GM12878 (cell line): ENCODE results near the gene COL1A1. TPM values are rescaled to one million over a fixed set of nuclear protein-coding genes. Genes with fewer than 3 reads are reported as not detected.

Source experiments
- ATAC-seq: fragments of 200-7000 bp; cut with Tn5 transposase; 3 replicates; pipeline ENCODE4 v1.9.1; 2020; ENCODE audit warnings: mild to moderate bottlenecking, moderate library complexity
- BruUV-seq: library from RNA; stranded (reverse); fragments of 400-500 nt; replicated peaks from 2 replicates; lab custom pipeline; 2021; lab: Mats Ljungman, UMichigan
- CTCF ChIA-PET: fragments of 300-600 bp; sonication (Branson Sonifier 250); formaldehyde crosslinking; extraction: SDS; loops from one replicate; lab custom pipeline; 2021; ENCODE audit warnings: inconsistent platforms; lab: Yijun Ruan, JAX
- POLR2A ChIA-PET: fragments of 350-600 bp; formaldehyde crosslinking; extraction: SDS; loops from one replicate; lab custom pipeline; 2021; ENCODE audit warnings: inconsistent platforms; lab: Charles Lee
- RAD21 ChIA-PET: fragments of 300-600 bp; sonication (Branson Sonifier 250); formaldehyde crosslinking; loops from one replicate; lab custom pipeline; 2023; ENCODE audit warnings: antibody characterized with exemption; ENCODE audit not compliant: unreplicated experiment; lab: Charles Lee
- SMC1A ChIA-PET: fragments of 300-600 bp; sonication (Branson Sonifier 250); formaldehyde crosslinking; loops from one replicate; lab custom pipeline; 2023; ENCODE audit not compliant: unreplicated experiment, uncharacterized antibody; lab: Charles Lee
- DNase-seq: peaks from one replicate; pipeline ENCODE4 v3.0.0-alpha.2; 2011; ENCODE audit warnings: low read depth, low spot score
- FAIRE-seq: peaks from 3 replicates; lab custom pipeline; 2011; peaks lifted over from hg19 to GRCh38; lab: Jason Lieb, UNC
- H2AFZ ChIP-seq: 2 replicates; pipeline ENCODE4 v1.6.0; 2011; ENCODE audit warnings: low read depth, low read length, control low read depth; ENCODE audit not compliant: control insufficient read depth
- H3K27ac ChIP-seq: 2 replicates; pipeline ENCODE4 v1.5.1; 2011; ENCODE audit warnings: control low read depth; ENCODE audit not compliant: control insufficient read depth, insufficient read depth
- H3K27me3 ChIP-seq, 2 experiments: replicated peaks in 1 of 2; 2 replicates each; pipeline versions ENCODE4 v1.6.0 to v1.6.1; 2011; ENCODE audit warnings: low read length in 1 of 2; ENCODE audit not compliant: control insufficient read depth in 2 of 2, insufficient read depth in 2 of 2
- H3K36me3 ChIP-seq, 2 experiments: 2 replicates each; pipeline ENCODE4 v1.5.1; 2011; ENCODE audit warnings: low read length in 1 of 2; ENCODE audit not compliant: control insufficient read depth in 2 of 2, insufficient read depth in 2 of 2
- H3K4me1 ChIP-seq: 2 replicates; pipeline ENCODE4 v1.6.1; 2011; ENCODE audit warnings: mild to moderate bottlenecking, low read length, moderate library complexity, mixed read lengths; ENCODE audit not compliant: control insufficient read depth, insufficient read depth
- H3K4me2 ChIP-seq: 2 replicates; pipeline ENCODE4 v1.6.0; 2011; ENCODE audit warnings: control low read depth; ENCODE audit not compliant: control insufficient read depth, insufficient read depth
- H3K4me3 ChIP-seq: fragments of 200-600 bp; sonication (generic); 2 replicates; pipeline ENCODE4 v1.5.1; 2016
- H3K79me2 ChIP-seq: 2 replicates; pipeline ENCODE4 v1.6.0; 2011; ENCODE audit warnings: low read length; ENCODE audit not compliant: control insufficient read depth, insufficient read depth
- H3K9ac ChIP-seq: 2 replicates; pipeline ENCODE4 v1.8.0; 2011; ENCODE audit warnings: low read length, control low read depth, mixed read lengths; ENCODE audit not compliant: control insufficient read depth, insufficient read depth
- H3K9me3 ChIP-seq: replicated peaks from 3 replicates; pipeline ENCODE4 v1.5.1; 2011; ENCODE audit warnings: mild to moderate bottlenecking, low read length; ENCODE audit not compliant: control insufficient read depth, insufficient read depth
- H4K20me1 ChIP-seq: 2 replicates; pipeline ENCODE4 v1.6.0; 2011; ENCODE audit not compliant: control insufficient read depth, insufficient read depth
- ATF3 ChIP-seq: IDR thresholded peaks from 2 replicates; pipeline ENCODE4 v1.6.1; 2011; ENCODE audit warnings: low read depth, mild to moderate bottlenecking, low read length, moderate library complexity, borderline replicate concordance; ENCODE audit errors: extremely low read depth
- ZBTB11 ChIP-seq: fragments of 450-650 bp; formaldehyde crosslinking; IDR thresholded peaks from 2 replicates; pipeline ENCODE4 v1.5.0; 2022; ENCODE audit warnings: mild to moderate bottlenecking, missing genetic modification characterization
- WGBS: methylation state at CpG from one replicate; pipeline ENCODE4 v1.1.6; 2016; ENCODE audit warnings: low lambda C conversion rate; ENCODE audit not compliant: insufficient replicate concordance, insufficient coverage; ENCODE audit errors: missing lambda C conversion rate; 5-methylcytosine and 5-hydroxymethylcytosine counted together
- in situ Hi-C: fragments of 300-500 bp; cut with MboI; formaldehyde crosslinking; loops from 9 replicates; pipeline ENCODE4 v1.14.3; 2018; ENCODE audit warnings: mixed read lengths
- intact Hi-C: fragments of 100-400 bp; cut with micrococcal nuclease; formaldehyde crosslinking; loops from one replicate; pipeline ENCODE4 v1.14.2; 2022; ENCODE audit not compliant: unreplicated experiment
- polyA plus RNA-seq, 11 experiments: library from polyadenylated mRNA; depleted of rRNA in 4 of 11; unstranded in 6 of 11; stranded (reverse) in 5 of 11; fragments of >200 nt; fragmentation: Nextera tagmentation in 4 of 11; fragmentation: Illumina TruSeq in 1 of 11; extraction: Ambion mirVana in 4 of 11; extraction: Trizol in 1 of 11; gene quantifications; 1 replicate in 1 of 11; 2 replicates in 10 of 11; pipeline versions ENCODE4 v1.2.1 to v1.2.3, GENCODE V29; 2011 to 2016; ENCODE audit warnings: inconsistent platforms in 2 of 11, missing spikeins in 2 of 11, low read depth in 1 of 11
- total RNA-seq, 4 experiments: library from RNA; depleted of rRNA in 3 of 4; stranded (reverse); fragments of >200 nt in 3 of 4; fragmentation: Illumina TruSeq in 1 of 4; extraction: Trizol in 1 of 4; gene quantifications; 2 replicates each; pipeline versions ENCODE4 v1.2.1 to v1.2.3, GENCODE V29; 2013 to 2021

The COL1A1 gene
- total and polyA plus RNA-seq, 10 of the 15 experiments (the other 5 are each of a cell fraction or from before 2014, with no cell fraction given), result 0.18 to 7.7 (median 2.3) TPM

GRCh38 chr17:50172936-50173334 is 28.5 kb downstream of the COL1A1 start:
- Histone ChIP-seq H3K4me1 (peaks cover 15% of the 10 kb centered on the region), H3K9ac (no peak overlapping the region), H2AFZ (no peak overlapping the region), H4K20me1 (no peaks in the 10 kb centered on the region), H3K27ac (no peak overlapping the region), H3K27me3 (no peaks in the 10 kb centered on the region), H3K4me3 (no peak overlapping the region), H3K79me2 (no peaks in the 10 kb centered on the region), H3K9me3 (no peaks in the 10 kb centered on the region), H3K4me2 (no peak overlapping the region), H3K36me3 (no peaks in the 10 kb centered on the region)
- intact Hi-C loops (no loop called here), in situ Hi-C loops (no loop called here)
- ChIA-PET POLR2A (interaction anchor here (0.5 kb wide), 1 partner anchor 1007 kb away, joined by 3 read pairs; no protein-coding TSS in a partner anchor), CTCF (interaction anchor here (0.7 to 17.0 kb wide), 5 partner anchors 9 to 59 kb away, joined by 3 to 514 read pairs (median 18); partner anchors contain the start of gene COL1A1), RAD21 (interaction anchor here (0.6 kb wide), 1 partner anchor 9 kb away, joined by 3 read pairs; no protein-coding TSS in a partner anchor), SMC1A (interaction anchor here (1.2 to 4.2 kb wide), 3 partner anchors 9 to 43 kb away, joined by 3 to 177 read pairs (median 5); no protein-coding TSS in a partner anchor)
- no peak for DNase-seq
- no TSS peak for BruUV-seq
- ATAC-seq, result no peak
- WGBS, result 32% methylated on average over 6 of the region's 6 CpGs
- TF ChIP-seq ZBTB11 (CRISPR knock-in tag), result no peak
- no peak for FAIRE-seq

- no peaks in the 10 kb centered on the region for H4K20me1 ChIP-seq
- no peaks in the 10 kb centered on the region for H3K27me3 ChIP-seq
- in situ Hi-C loops (no loop called here), intact Hi-C loops (no loop called here)
- POLR2A ChIA-PET, result interaction anchor here (0.5 to 2.8 kb wide), 2 partner anchors 28 to 1008 kb away, joined by 3 to 9 read pairs; no protein-coding TSS in a partner anchor
- H3K4me2 ChIP-seq, result no peak overlapping the region
- SMC1A ChIA-PET, result interaction anchor here (1.8 to 4.2 kb wide), 2 partner anchors 24 to 103 kb away, joined by 5 to 177 read pairs; no protein-coding TSS in a partner anchor
- RAD21 ChIA-PET, result interaction anchor here (4.5 kb wide), 1 partner anchor 22 kb away, joined by 176 read pairs; no protein-coding TSS in a partner anchor
- H3K36me3 ChIP-seq, result no peaks in the 10 kb centered on the region
- ATAC-seq (no peak), FAIRE-seq (no peak), DNase-seq (no peak)
- no peaks in the 10 kb centered on the region for H3K79me2 ChIP-seq
- 60% methylated on average over 11 of the region's 11 CpGs for WGBS
- CTCF ChIA-PET, result interaction anchor here (1.0 to 17.0 kb wide), 5 partner anchors 9 to 29 kb away, joined by 3 to 514 read pairs (median 18); partner anchors contain the start of gene COL1A1
- H3K27ac ChIP-seq, result no peak overlapping the region
- H3K4me3 ChIP-seq, result no peak overlapping the region
- no TSS peak for BruUV-seq
- H2AFZ ChIP-seq, result no peak overlapping the region
- no peak for TF ChIP-seq ATF3
- no peaks in the 10 kb centered on the region for H3K9me3 ChIP-seq
- H3K4me1 ChIP-seq, result peaks cover 15% of the 10 kb centered on the region
- H3K9ac ChIP-seq, result no peak overlapping the region
These were observed 29.3 kb downstream of the COL1A1 start for GRCh38 chr17:50172130-50172529.
